ENCODE measurements around the gene DGKI. TPM values are rescaled to one million over a fixed set of nuclear protein-coding genes. Genes with fewer than 3 reads are reported as not detected.

Gene DGKI
- total and polyA plus RNA-seq, 9 of the 15 experiments (the other 6 are each of a cell fraction or from before 2014, with no cell fraction given), result 0.11 to 0.54 (median 0.15) TPM; not detected in 5

DNA sequence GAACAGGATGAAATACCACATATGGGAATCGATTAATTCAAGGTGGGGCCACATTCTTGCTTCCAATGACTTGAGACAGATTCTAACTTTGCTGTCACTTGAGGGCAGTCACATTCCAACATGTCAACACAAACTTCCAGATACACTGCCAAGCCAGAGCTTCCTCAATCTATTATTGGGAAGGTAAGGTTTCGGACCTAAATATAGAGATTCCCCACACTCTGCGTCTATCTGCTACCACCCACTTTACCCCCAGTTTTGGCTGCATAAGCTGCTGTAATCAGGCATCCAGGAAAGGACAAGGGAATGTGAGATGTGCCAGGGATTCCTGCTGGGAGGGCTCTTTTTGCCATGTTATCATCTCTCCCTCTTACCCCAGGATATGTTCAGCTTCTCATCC is 20.5 kb upstream of the DGKI start:
- H3K79me2 ChIP-seq (ENCODE audit: control insufficient read depth, insufficient read depth, low read length), result no peaks in the 10 kb centered on the region
- peaks cover 4% of the 10 kb centered on the region; the same call in 1 of the 2 replicates for H3K9me3 ChIP-seq (replicated peaks; ENCODE audit: control insufficient read depth, insufficient read depth, low read depth, low read length)
- H3K4me1 ChIP-seq (replicated peaks in 1 of 2; ENCODE audit: control insufficient read depth in 2 of 2, insufficient read depth in 2 of 2, low read length in 2 of 2), result no peaks in the 10 kb centered on the region
- FAIRE-seq (no peak), ATAC-seq (no peak), DNase-seq (ENCODE audit: extremely low read depth in 1 of 4, low spot score in 3 of 4) (no peak)
- no peaks in the 10 kb centered on the region for H3K27me3 ChIP-seq (ENCODE audit: control insufficient read depth in 2 of 2, insufficient read depth in 2 of 2, low read length in 2 of 2)
- H2AFZ ChIP-seq (ENCODE audit: low read depth, low read length), result no peak overlapping the region
- H3K4me3 ChIP-seq, result no peak overlapping the region
- no TSS peak for BruUV-seq (replicated peaks)
- WGBS (ENCODE audit: insufficient coverage, low coverage, missing lambda C conversion rate), result 68% methylated on average over 3 of the region's 3 CpGs
- POLR2A ChIA-PET, result no interaction called here
- H3K9ac ChIP-seq (ENCODE audit: insufficient read depth in 1 of 2, low read depth in 2 of 2, low read length in 2 of 2), result no peak overlapping the region
- H3K4me2 ChIP-seq (ENCODE audit: insufficient read depth, low read length), result no peak overlapping the region
- no peaks in the 10 kb centered on the region for H4K20me1 ChIP-seq (replicated peaks; ENCODE audit: control insufficient read depth, insufficient read depth, low read length)
- intact Hi-C loops (cut with micrococcal nuclease), result no loop called here
- TF ChIP-seq CREB1 (IDR thresholded peaks at IDR 0.05), result no peak
- TF ChIP-seq CREB1 (CRISPR knock-in tag; IDR thresholded peaks at IDR 0.05), result no peak
- TF ChIP-seq FOXK1 (CRISPR knock-in tag; IDR thresholded peaks at IDR 0.05; ENCODE audit: borderline replicate concordance), result no peak
- TF ChIP-seq, protein P1, sequence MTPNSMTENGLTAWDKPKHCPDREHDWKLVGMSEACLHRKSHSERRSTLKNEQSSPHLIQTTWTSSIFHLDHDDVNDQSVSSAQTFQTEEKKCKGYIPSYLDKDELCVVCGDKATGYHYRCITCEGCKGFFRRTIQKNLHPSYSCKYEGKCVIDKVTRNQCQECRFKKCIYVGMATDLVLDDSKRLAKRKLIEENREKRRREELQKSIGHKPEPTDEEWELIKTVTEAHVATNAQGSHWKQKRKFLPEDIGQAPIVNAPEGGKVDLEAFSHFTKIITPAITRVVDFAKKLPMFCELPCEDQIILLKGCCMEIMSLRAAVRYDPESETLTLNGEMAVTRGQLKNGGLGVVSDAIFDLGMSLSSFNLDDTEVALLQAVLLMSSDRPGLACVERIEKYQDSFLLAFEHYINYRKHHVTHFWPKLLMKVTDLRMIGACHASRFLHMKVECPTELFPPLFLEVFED (CRISPR knock-in tag; conservative IDR thresholded peaks at IDR 0.05), result no peak
- TF ChIP-seq, protein P2, sequence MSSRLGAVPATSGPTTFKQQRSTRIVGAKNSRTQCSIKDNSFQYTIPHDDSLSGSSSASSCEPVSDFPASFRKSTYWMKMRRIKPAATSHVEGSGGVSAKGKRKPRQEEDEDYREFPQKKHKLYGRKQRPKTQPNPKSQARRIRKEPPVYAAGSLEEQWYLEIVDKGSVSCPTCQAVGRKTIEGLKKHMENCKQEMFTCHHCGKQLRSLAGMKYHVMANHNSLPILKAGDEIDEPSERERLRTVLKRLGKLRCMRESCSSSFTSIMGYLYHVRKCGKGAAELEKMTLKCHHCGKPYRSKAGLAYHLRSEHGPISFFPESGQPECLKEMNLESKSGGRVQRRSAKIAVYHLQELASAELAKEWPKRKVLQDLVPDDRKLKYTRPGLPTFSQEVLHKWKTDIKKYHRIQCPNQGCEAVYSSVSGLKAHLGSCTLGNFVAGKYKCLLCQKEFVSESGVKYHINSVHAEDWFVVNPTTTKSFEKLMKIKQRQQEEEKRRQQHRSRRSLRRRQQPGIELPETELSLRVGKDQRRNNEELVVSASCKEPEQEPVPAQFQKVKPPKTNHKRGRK (tag; IDR thresholded peaks at IDR 0.05), result no peak
- TF ChIP-seq SP2 (IDR thresholded peaks at IDR 0.05; ENCODE audit: extremely low read depth, low read depth, low read length, poor library complexity, severe bottlenecking), result no peak
- TF ChIP-seq GTF2A2 (tag; IDR thresholded peaks at IDR 0.05), result no peak
- TF ChIP-seq SNRNP70 (optimal IDR thresholded peaks at IDR 0.05; ENCODE audit: low read depth, low read length), result no peak
- TF ChIP-seq, protein P3, sequence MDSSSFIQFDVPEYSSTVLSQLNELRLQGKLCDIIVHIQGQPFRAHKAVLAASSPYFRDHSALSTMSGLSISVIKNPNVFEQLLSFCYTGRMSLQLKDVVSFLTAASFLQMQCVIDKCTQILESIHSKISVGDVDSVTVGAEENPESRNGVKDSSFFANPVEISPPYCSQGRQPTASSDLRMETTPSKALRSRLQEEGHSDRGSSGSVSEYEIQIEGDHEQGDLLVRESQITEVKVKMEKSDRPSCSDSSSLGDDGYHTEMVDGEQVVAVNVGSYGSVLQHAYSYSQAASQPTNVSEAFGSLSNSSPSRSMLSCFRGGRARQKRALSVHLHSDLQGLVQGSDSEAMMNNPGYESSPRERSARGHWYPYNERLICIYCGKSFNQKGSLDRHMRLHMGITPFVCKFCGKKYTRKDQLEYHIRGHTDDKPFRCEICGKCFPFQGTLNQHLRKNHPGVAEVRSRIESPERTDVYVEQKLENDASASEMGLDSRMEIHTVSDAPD (CRISPR knock-in tag; IDR thresholded peaks at IDR 0.05), result no peak
- TF ChIP-seq, protein P4, sequence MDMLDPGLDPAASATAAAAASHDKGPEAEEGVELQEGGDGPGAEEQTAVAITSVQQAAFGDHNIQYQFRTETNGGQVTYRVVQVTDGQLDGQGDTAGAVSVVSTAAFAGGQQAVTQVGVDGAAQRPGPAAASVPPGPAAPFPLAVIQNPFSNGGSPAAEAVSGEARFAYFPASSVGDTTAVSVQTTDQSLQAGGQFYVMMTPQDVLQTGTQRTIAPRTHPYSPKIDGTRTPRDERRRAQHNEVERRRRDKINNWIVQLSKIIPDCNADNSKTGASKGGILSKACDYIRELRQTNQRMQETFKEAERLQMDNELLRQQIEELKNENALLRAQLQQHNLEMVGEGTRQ (CRISPR knock-in tag; IDR thresholded peaks at IDR 0.05), result no peak
- H3K9me1 ChIP-seq (ENCODE audit: control insufficient read depth, insufficient read depth, low read length), result no peaks in the 10 kb centered on the region
- H3K36me3 ChIP-seq (ENCODE audit: control insufficient read depth, insufficient read depth, low read length), result no peaks in the 10 kb centered on the region
- in situ Hi-C loops (cut with MboI), result no loop called here
- H3K27ac ChIP-seq (ENCODE audit: extremely low read depth, low read depth, low read length), result no peak overlapping the region
- CTCF ChIA-PET (ENCODE audit: low intra/inter-chr PET ratio), result no interaction called here
